Spleen (tissue), 13 donors: ENCODE results near the gene HMGCLL1. TPM values are rescaled to one million over a fixed set of nuclear protein-coding genes. Genes with fewer than 3 reads are reported as not detected.

Experiments
- DNase-seq: peaks from one replicate; pipeline ENCODE4 v3.0.0-alpha.2; 2020
- H3K27ac ChIP-seq, 8 donors: fragments of 200-600 bp; sonication (generic) in 7 of 8; 1 replicate in 4 of 8; 2 replicates in 4 of 8; pipeline versions ENCODE4 v1.5.0 to v1.8.0; 2016 to 2021; ENCODE audit warnings: inconsistent platforms in 4 of 8, mild to moderate bottlenecking in 4 of 8, moderate library complexity in 1 of 8
- H3K27me3 ChIP-seq, 7 donors: fragments of 200-600 bp; sonication (generic) in 6 of 7; replicated peaks in 1 of 7; 1 replicate in 4 of 7; 2 replicates in 3 of 7; pipeline versions ENCODE4 v1.5.0 to v1.8.0; 2016 to 2021; ENCODE audit warnings: inconsistent platforms in 3 of 7, mild to moderate bottlenecking in 1 of 7
- H3K36me3 ChIP-seq, 6 donors: fragments of 200-600 bp; sonication (generic) in 5 of 6; 1 replicate in 4 of 6; 2 replicates in 2 of 6; pipeline versions ENCODE4 v1.5.0 to v1.8.0; 2016 to 2021; ENCODE audit warnings: inconsistent platforms in 2 of 6
- H3K4me1 ChIP-seq, 6 donors: fragments of 200-600 bp; sonication (generic) in 5 of 6; 1 replicate in 3 of 6; 2 replicates in 3 of 6; pipeline versions ENCODE4 v1.5.0 to v1.8.0; 2016 to 2021; ENCODE audit warnings: inconsistent platforms in 3 of 6
- H3K4me3 ChIP-seq, 8 donors: fragments of 200-600 bp; sonication (generic) in 7 of 8; 1 replicate in 4 of 8; 2 replicates in 4 of 8; pipeline versions ENCODE4 v1.5.0 to v1.8.0; 2016 to 2021; ENCODE audit warnings: inconsistent platforms in 4 of 8, mild to moderate bottlenecking in 4 of 8, moderate library complexity in 2 of 8
- H3K9me3 ChIP-seq, 8 donors: fragments of 200-600 bp; sonication (generic) in 7 of 8; 1 replicate in 4 of 8; 2 replicates in 4 of 8; pipeline versions ENCODE4 v1.5.0 to v1.8.0; 2016 to 2021; ENCODE audit warnings: inconsistent platforms in 4 of 8
- POLR2A ChIP-seq, 3 donors: fragments of 450-650 bp; IDR thresholded peaks; one replicate each; pipeline ENCODE4 v1.5.1; 2017; ENCODE audit warnings: antibody characterized with exemption in 3 of 3, mild to moderate bottlenecking in 1 of 3
- POLR2AphosphoS5 ChIP-seq, 3 donors: sonication (generic); formaldehyde crosslinking; IDR thresholded peaks; one replicate each; pipeline ENCODE4 v1.5.1; 2017; ENCODE audit warnings: antibody characterized with exemption in 3 of 3
- WGBS, 5 donors: extraction: QIAGEN DNeasy Blood & Tissue Kit in 3 of 5; methylation state at CpG; one replicate each; pipeline versions ENCODE4 v1.1.5 to v1.1.7; 2013 to 2018; 5-methylcytosine and 5-hydroxymethylcytosine counted together
- intact Hi-C: fragments of 100-400 bp; cut with DNase I; formaldehyde crosslinking; loops from one replicate; pipeline ENCODE4 v1.15.0; 2023; ENCODE audit warnings: low total_unique reads
- long read RNA-seq, 2 donors: transcript quantifications; one replicate each; lab custom pipeline, GENCODE V29; 2026
- polyA plus RNA-seq, 3 donors: library from polyadenylated mRNA; stranded (reverse); fragments of 200-250 nt; gene quantifications; one replicate each; pipeline ENCODE4 v1.2.1, GENCODE V29; 2013
- total RNA-seq, 7 donors: library from RNA; depleted of rRNA in 3 of 7; stranded (reverse); fragments of >200 nt in 3 of 7; fragmentation: NEBNext Ultra II Directional in 4 of 7; extraction: Animal tissue kit (Norgen Biotek cat#: 25700) in 4 of 7; gene quantifications; one replicate each; pipeline versions ENCODE4 v1.1.0 to v1.2.1, GENCODE V29; 2016 to 2021
- TF ChIP-seq, protein P1 (sequence below), 11 experiments: fragments of 200-600 bp in 7 of 11; fragments of 450-650 bp in 4 of 11; sonication (generic) in 4 of 11; IDR thresholded peaks in 8 of 11; conservative IDR thresholded peaks in 3 of 11; 1 replicate in 7 of 11; 2 replicates in 4 of 11; pipeline versions ENCODE4 v1.4.0 to v1.8.0; 2016 to 2021; ENCODE audit warnings: antibody characterized with exemption in 11 of 11, inconsistent platforms in 4 of 11, mild to moderate bottlenecking in 1 of 11
- donor health status: healthy with polysubstance abuse.
- donor health status: DM: no; HTN: no; CAD: no; lungs with moderate emphysema.
- donor health status: DM: no; HTN: no; CAD: no.
- donor health status: Bipolar disorder and iron deficiency.
- donor health status: healthy.
- donor health status: DM: no; HTN: no; CAD: no.
- donor health status: DM: yes; HTN: yes; CAD: no.

Gene HMGCLL1
- under 1 TPM in 1 of 7 donors, not detected in 6; 0.39 TPM for total RNA-seq
- not detected for polyA plus RNA-seq
- long read RNA-seq, donor 1, result 0 reads
- long read RNA-seq, donor 2, result 0 reads

- intact Hi-C loops, result no loop called here
- no peak within 1 kb of the TSS for H3K27ac ChIP-seq
- TF ChIP-seq, protein P1, sequence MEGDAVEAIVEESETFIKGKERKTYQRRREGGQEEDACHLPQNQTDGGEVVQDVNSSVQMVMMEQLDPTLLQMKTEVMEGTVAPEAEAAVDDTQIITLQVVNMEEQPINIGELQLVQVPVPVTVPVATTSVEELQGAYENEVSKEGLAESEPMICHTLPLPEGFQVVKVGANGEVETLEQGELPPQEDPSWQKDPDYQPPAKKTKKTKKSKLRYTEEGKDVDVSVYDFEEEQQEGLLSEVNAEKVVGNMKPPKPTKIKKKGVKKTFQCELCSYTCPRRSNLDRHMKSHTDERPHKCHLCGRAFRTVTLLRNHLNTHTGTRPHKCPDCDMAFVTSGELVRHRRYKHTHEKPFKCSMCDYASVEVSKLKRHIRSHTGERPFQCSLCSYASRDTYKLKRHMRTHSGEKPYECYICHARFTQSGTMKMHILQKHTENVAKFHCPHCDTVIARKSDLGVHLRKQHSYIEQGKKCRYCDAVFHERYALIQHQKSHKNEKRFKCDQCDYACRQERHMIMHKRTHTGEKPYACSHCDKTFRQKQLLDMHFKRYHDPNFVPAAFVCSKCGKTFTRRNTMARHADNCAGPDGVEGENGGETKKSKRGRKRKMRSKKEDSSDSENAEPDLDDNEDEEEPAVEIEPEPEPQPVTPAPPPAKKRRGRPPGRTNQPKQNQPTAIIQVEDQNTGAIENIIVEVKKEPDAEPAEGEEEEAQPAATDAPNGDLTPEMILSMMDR (IDR thresholded peaks at IDR 0.05 in 8 of 11, conservative IDR thresholded peaks at IDR 0.05 in 3 of 11), result no peak
- TF ChIP-seq POLR2A (IDR thresholded peaks at IDR 0.05) (no peak), POLR2AphosphoS5 (IDR thresholded peaks at IDR 0.05) (no peak)
- 8 to 20% (median 11%) methylated on average over 29 to 49 of the region's 49 CpGs for WGBS, 5 donors
- H3K9me3 ChIP-seq, result peaks cover 0 to 32% (median 8%) of the 10 kb centered on the region in 8 donors
- DNase-seq, result no peak
- H3K36me3 ChIP-seq, result no peaks in the 10 kb centered on the region
- H3K27me3 ChIP-seq, result peaks cover 0 to 14% (median 0%) of the 10 kb centered on the region in 7 donors
- H3K4me3 ChIP-seq, result peak within 1 kb of the TSS in 1 of 8 donors; percentile 27
- H3K4me1 ChIP-seq, result no peaks in the 10 kb centered on the region
Observed at GRCh38 chr6:55578537-55579363, at the start of gene HMGCLL1. Gene HMGCLL1 (minus strand): TSS chr6:55579192. CDS start chr6:55579055, 137 bp downstream.

DNA sequence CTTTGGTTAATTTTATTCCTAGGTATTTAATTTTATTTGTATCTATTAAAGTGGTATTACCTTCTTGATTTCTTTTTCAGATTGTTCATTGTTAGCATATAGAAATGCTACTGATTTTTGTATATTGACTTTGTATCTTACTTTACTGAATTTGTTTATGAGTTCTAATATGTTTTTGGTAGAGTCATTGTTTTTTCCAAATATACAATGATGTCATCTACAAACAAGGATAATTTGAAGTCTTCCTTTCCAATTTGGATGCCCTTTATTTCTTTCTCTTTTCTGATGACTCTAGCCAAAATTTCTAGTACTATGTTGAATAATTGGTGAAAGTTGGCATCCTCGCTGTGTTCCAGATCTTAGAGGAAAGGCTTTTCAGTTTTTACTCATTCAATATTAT is 43.0 kb upstream of the HMGCLL1 start:
- no peak for TF ChIP-seq POLR2AphosphoS5 (IDR thresholded peaks at IDR 0.05)
- TF ChIP-seq POLR2A (IDR thresholded peaks at IDR 0.05), result no peak
- TF ChIP-seq, protein P1 (IDR thresholded peaks at IDR 0.05 in 8 of 11, conservative IDR thresholded peaks at IDR 0.05 in 3 of 11), result no peak
- no peak overlapping the region for H3K4me3 ChIP-seq
- no peak overlapping the region for H3K27ac ChIP-seq
- peaks cover 0 to 14% (median 4%) of the 10 kb centered on the region in 8 donors for H3K9me3 ChIP-seq
- no peaks in the 10 kb centered on the region for H3K27me3 ChIP-seq
- H3K36me3 ChIP-seq, result no peaks in the 10 kb centered on the region
- intact Hi-C loops, result no loop called here
- no peaks in the 10 kb centered on the region for H3K4me1 ChIP-seq
- DNase-seq, result no peak
- 85 to 97% (median 89%) methylated on average over 1 of the region's 1 CpG for WGBS, 5 donors

- no peak for DNase-seq
- Histone ChIP-seq H3K27ac (no peak overlapping the region), H3K36me3 (no peaks in the 10 kb centered on the region), H3K4me3 (no peak overlapping the region), H3K27me3 (no peaks in the 10 kb centered on the region), H3K4me1 (no peaks in the 10 kb centered on the region), H3K9me3 (peaks cover 0 to 14% (median 1%) of the 10 kb centered on the region in 8 donors)
- WGBS, 5 donors, result 85 to 98% (median 93%) methylated on average over 3 of the region's 3 CpGs
- intact Hi-C loops, result no loop called here
- TF ChIP-seq POLR2A (IDR thresholded peaks at IDR 0.05) (no peak), POLR2AphosphoS5 (IDR thresholded peaks at IDR 0.05) (no peak)
- TF ChIP-seq, protein P1 (IDR thresholded peaks at IDR 0.05 in 8 of 11, conservative IDR thresholded peaks at IDR 0.05 in 3 of 11), result no peak
Observed at GRCh38 chr6:55621244-55621643, 42.3 kb upstream of the HMGCLL1 start.

- Histone ChIP-seq H3K4me1 (no peaks in the 10 kb centered on the region), H3K4me3 (no peak overlapping the region), H3K36me3 (no peaks in the 10 kb centered on the region), H3K27me3 (no peaks in the 10 kb centered on the region), H3K9me3 (peaks cover 0 to 25% (median 17%) of the 10 kb centered on the region in 8 donors), H3K27ac (no peak overlapping the region)
- no peak for DNase-seq
- TF ChIP-seq, protein P1 (IDR thresholded peaks at IDR 0.05 in 8 of 11, conservative IDR thresholded peaks at IDR 0.05 in 3 of 11), result no peak
- no peak for TF ChIP-seq POLR2AphosphoS5 (IDR thresholded peaks at IDR 0.05)
- no peak for TF ChIP-seq POLR2A (IDR thresholded peaks at IDR 0.05)
- intact Hi-C loops, result no loop called here
- WGBS, 5 donors, result 84 to 91% (median 86%) methylated on average over 5 of the region's 5 CpGs
Observed at GRCh38 chr6:55617272-55617671, 38.3 kb upstream of the HMGCLL1 start.
